Measurements from ENCODE around the gene NFATC2. TPM values are rescaled to one million over a fixed set of nuclear protein-coding genes. Genes with fewer than 3 reads are reported as not detected.
"Not testable (repeated sequence)": the region's sequence is repeated elsewhere in the genome, so short reads cannot be mapped to it uniquely, and the experiment has no call there.

Gene NFATC2
- total RNA-seq, 2 donors from 2014 or later, result 4.3 to 8.4 TPM

DNA sequence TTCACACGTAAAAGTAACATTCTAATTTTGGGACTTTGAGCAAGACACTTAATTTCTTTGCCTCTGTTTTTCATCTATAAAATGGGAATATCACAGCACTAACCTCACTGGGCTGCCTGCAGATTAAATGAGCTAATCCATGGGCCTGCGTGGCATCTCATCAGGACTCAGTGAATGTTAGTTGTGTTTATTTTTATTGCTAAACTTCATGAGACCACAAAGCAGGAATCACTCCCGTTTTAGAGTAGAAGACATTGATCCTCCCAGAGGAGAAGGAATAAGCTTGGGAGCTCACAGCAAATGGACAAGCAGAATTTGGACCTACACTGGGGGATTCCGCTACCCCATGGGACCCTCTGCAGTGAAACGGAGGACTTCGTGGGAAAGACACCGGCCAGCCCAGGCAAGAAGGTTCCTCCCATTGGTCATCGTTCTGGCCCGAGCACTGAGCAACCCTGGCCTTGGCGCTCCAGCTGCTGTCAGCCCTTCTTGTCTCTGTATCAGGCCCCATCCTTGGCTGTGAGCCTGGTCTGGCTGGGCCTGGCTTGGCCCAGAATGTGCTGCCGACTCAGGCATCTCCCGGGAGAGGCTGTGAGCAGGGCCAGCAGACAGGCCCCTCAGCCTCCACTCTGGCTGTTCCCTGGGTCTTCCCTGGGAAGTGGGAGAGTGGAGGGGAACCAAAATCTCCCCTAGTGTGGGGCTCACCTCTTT is 79.8 kb downstream of the NFATC2 start:
- intact Hi-C loops (cut with DNase I), result no loop called here
- Histone ChIP-seq H3K9me3 (no peaks in the 10 kb centered on the region), H3K36me3 (no peaks in the 10 kb centered on the region), H3K27ac (no peak overlapping the region), H3K4me1 (replicated peaks) (no peaks in the 10 kb centered on the region), H3K4me3 (no peak overlapping the region), H3K27me3 (replicated peaks; ENCODE audit: insufficient read depth) (no peaks in the 10 kb centered on the region)
- peak; percentile 35 for DNase-seq (ENCODE audit: low spot score)
- WGBS, result 52% methylated on average over 12 of the region's 12 CpGs
- peak; percentile 39 for TF ChIP-seq POLR2AphosphoS5 (IDR thresholded peaks at IDR 0.05)
- no peak for TF ChIP-seq POLR2A (IDR thresholded peaks at IDR 0.05)

DNA sequence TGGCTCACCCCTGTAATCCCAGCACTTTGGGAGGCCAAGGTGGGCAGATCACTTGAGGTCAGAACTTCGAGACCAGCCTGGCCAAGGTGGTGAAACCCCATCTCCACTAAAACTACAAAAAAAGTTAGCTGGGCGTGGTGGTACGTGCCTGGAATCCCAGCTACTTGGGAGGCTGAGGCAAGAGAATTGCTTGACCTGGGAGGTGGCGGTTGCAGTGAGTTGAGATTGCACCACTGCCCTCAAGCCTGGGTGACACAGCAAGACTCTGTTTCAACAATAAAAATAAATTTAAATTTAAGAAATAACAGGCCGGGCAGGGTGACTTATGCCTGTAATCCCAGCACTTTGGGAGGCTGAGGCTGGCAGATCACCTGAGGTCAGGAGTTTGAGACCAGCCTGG is 80.7 kb downstream of the NFATC2 start:
- intact Hi-C loops (cut with DNase I); H3K4me3 ChIP-seq; H3K36me3 ChIP-seq; H3K27me3 ChIP-seq (replicated peaks; ENCODE audit: insufficient read depth); DNase-seq (ENCODE audit: low spot score); H3K27ac ChIP-seq; H3K4me1 ChIP-seq (replicated peaks); H3K9me3 ChIP-seq: not testable (repeated sequence)
- WGBS, result 94% methylated on average over 5 of the region's 5 CpGs

DNA sequence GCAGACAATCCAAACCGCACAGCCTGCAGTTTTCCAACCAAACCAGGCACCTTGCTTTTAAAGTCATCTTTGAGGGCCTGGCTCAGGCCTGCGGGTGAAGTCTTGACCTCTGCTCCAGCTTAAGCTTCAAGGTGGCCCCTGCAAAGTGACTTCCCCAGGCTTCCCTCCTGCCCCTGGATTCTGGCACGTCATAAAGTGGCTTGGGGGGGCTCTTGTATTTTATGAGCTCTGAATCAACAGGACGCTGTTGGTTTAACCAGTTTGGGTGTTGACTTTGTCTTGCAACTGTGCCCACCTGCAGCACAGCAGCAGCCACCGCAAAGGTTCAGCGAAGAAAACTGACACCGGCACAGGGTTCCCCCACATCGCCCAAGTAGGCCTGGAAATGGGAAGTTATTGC is 81.2 kb downstream of the NFATC2 start:
- intact Hi-C loops (cut with DNase I), result no loop called here
- Histone ChIP-seq H3K27me3 (replicated peaks; ENCODE audit: insufficient read depth) (no peaks in the 10 kb centered on the region), H3K4me3 (no peak overlapping the region), H3K9me3 (no peaks in the 10 kb centered on the region), H3K27ac (no peak overlapping the region), H3K4me1 (replicated peaks) (peaks cover 9% of the 10 kb centered on the region), H3K36me3 (no peaks in the 10 kb centered on the region)
- 64% methylated on average over 8 of the region's 8 CpGs for WGBS
- DNase-seq (ENCODE audit: low spot score), result no peak
- TF ChIP-seq POLR2AphosphoS5 (IDR thresholded peaks at IDR 0.05) (no peak), POLR2A (IDR thresholded peaks at IDR 0.05) (no peak)
- TF ChIP-seq, protein P1, sequence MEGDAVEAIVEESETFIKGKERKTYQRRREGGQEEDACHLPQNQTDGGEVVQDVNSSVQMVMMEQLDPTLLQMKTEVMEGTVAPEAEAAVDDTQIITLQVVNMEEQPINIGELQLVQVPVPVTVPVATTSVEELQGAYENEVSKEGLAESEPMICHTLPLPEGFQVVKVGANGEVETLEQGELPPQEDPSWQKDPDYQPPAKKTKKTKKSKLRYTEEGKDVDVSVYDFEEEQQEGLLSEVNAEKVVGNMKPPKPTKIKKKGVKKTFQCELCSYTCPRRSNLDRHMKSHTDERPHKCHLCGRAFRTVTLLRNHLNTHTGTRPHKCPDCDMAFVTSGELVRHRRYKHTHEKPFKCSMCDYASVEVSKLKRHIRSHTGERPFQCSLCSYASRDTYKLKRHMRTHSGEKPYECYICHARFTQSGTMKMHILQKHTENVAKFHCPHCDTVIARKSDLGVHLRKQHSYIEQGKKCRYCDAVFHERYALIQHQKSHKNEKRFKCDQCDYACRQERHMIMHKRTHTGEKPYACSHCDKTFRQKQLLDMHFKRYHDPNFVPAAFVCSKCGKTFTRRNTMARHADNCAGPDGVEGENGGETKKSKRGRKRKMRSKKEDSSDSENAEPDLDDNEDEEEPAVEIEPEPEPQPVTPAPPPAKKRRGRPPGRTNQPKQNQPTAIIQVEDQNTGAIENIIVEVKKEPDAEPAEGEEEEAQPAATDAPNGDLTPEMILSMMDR (IDR thresholded peaks at IDR 0.05), result no peak

DNA sequence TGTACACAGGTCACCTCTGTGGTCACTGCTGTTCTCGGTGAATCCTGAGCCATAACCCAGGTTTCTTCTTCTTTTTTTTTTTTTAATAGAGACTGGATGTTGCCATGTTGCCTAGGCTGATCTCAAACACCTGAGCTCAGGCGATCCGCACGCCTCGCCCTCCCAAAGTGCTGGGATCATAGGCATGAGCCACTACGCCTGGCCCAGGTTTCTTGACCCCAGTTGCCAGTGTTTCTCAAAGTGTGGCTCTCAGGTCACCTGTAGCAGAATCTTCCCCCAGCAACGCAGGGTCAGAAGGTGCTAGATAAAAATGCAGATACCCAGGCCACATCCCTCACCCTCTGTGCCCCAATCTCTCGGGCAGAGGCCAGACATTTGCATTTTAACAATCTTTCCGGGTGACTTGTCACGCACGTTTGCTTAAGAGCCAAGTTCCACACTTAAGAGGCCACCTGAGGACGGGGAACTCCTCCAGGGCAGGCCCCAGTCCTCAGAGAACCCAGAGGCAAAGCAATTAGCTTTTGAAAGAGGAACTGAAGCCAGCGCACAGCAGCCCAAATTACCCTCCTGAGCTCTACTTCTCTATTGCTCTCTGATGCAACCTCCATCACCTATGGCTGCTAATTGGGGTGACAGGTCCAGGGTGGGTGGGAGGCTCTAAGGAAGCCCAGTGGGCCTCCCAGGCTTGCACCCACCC is 81.8 kb downstream of the NFATC2 start:
- 90% methylated on average over 13 of the region's 13 CpGs for whole genome bisulfite sequencing

DNA sequence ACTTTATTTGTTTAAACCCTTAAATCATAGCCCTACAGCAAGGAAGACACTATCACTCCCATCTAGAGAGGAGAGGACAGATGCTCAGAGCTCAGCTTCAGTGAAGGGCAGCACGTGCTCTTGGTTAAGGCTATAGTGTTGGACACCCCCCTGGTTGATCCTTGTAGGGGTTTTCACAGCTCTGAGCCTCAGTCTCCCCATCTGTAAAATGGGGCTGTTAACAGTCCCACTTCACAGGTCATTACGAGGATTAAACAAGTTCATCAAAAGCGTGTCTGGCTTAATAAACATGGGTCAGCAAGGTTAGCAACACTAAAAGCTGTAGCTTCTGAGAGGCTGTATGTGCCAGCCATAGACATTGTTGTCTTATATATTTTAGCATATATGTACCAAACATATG is 82.4 kb downstream of the NFATC2 start:
- 98% methylated on average over 3 of the region's 3 CpGs for WGBS
- intact Hi-C loops (cut with DNase I), result no loop called here
- H3K27ac ChIP-seq, result no peak overlapping the region
- TF ChIP-seq, protein P1 (IDR thresholded peaks at IDR 0.05), result no peak
- no peak for TF ChIP-seq POLR2AphosphoS5 (IDR thresholded peaks at IDR 0.05)
- TF ChIP-seq POLR2A (IDR thresholded peaks at IDR 0.05), result no peak
- peaks cover 11% of the 10 kb centered on the region for H3K4me1 ChIP-seq (replicated peaks)
- DNase-seq (ENCODE audit: low spot score), result no peak
- no peaks in the 10 kb centered on the region for H3K36me3 ChIP-seq
- no peaks in the 10 kb centered on the region for H3K27me3 ChIP-seq (replicated peaks; ENCODE audit: insufficient read depth)
- H3K4me3 ChIP-seq, result no peak overlapping the region
- no peaks in the 10 kb centered on the region for H3K9me3 ChIP-seq

More for the DNA sequence above, 81.8 kb downstream of the NFATC2 start:
- TF ChIP-seq, protein P1 (IDR thresholded peaks at IDR 0.05), result no peak
- TF ChIP-seq POLR2A (IDR thresholded peaks at IDR 0.05), result no peak
- no peak for TF ChIP-seq POLR2AphosphoS5 (IDR thresholded peaks at IDR 0.05)
- no peaks in the 10 kb centered on the region for H3K36me3 ChIP-seq
- H3K27me3 ChIP-seq (replicated peaks; ENCODE audit: insufficient read depth), result no peaks in the 10 kb centered on the region
- DNase-seq (ENCODE audit: low spot score), result no peak
- peaks cover 11% of the 10 kb centered on the region for H3K4me1 ChIP-seq (replicated peaks)
- H3K9me3 ChIP-seq, result no peaks in the 10 kb centered on the region
- no peak overlapping the region for H3K27ac ChIP-seq
- no peak overlapping the region for H3K4me3 ChIP-seq
- intact Hi-C loops (cut with DNase I), result no loop called here
